AG09309 (cell line): ENCODE measurements around the gene PLXNA2.

Experiments
- DNase-seq: peaks from one replicate; pipeline ENCODE4 v3.0.0-alpha.2; 2010; ENCODE audit warnings: low read depth
- H3K4me3 ChIP-seq: 2 replicates; pipeline ENCODE4 v1.5.1; 2011; ENCODE audit warnings: mild to moderate bottlenecking, low read depth, low read length, moderate library complexity; ENCODE audit not compliant: control insufficient read depth
- CTCF ChIP-seq: IDR thresholded peaks from 2 replicates; pipeline ENCODE4 v1.5.1; 2011; ENCODE audit warnings: mild to moderate bottlenecking, low read depth, low read length, inconsistent platforms; ENCODE audit not compliant: insufficient read depth, control insufficient read depth; ENCODE audit errors: missing control alignments

Gene PLXNA2

GRCh38 chr1:208239473-208240381 lies 4.5 kb downstream of the PLXNA2 start:
- no peak for DNase-seq
- no peak for TF ChIP-seq CTCF
- H3K4me3 ChIP-seq, result no peak overlapping the region

GRCh38 chr1:208238710-208239472 lies 5.3 kb downstream of the PLXNA2 start:
- no peak for DNase-seq
- H3K4me3 ChIP-seq, result no peak overlapping the region
- TF ChIP-seq CTCF, result peak; percentile 87

GRCh38 chr1:208237241-208237640 lies 6.9 kb downstream of the PLXNA2 start:
- H3K4me3 ChIP-seq, result no peak overlapping the region
- no peak for TF ChIP-seq CTCF
- DNase-seq, result no peak

- no peak overlapping the region for H3K4me3 ChIP-seq
- TF ChIP-seq CTCF, result no peak
- no peak for DNase-seq
Observed at GRCh38 chr1:208235982-208236761, 8.0 kb downstream of the PLXNA2 start.

GRCh38 chr1:208235356-208235981 lies 8.7 kb downstream of the PLXNA2 start:
- no peak for DNase-seq
- H3K4me3 ChIP-seq, result no peak overlapping the region
- no peak for TF ChIP-seq CTCF

GRCh38 chr1:208234721-208235120 lies 9.5 kb downstream of the PLXNA2 start:
- TF ChIP-seq CTCF, result no peak
- DNase-seq, result no peak
- H3K4me3 ChIP-seq, result no peak overlapping the region
